SU-DHL-6 (cell line): ENCODE measurements around the gene RASGRF2.
"Not testable (repeated sequence)": the region's sequence is repeated elsewhere in the genome, so short reads cannot be mapped to it uniquely, and the experiment has no call there.

ENCODE experiments used
- H2AFZ ChIP-seq: fragments of 200-600 bp; sonication (generic); 2 replicates; pipeline ENCODE4 v1.6.1; 2014; ENCODE audit warnings: low read depth, mild to moderate bottlenecking, moderate library complexity, mixed read lengths, antibody characterized with exemption, low read length; ENCODE audit not compliant: severe bottlenecking
- H3F3A ChIP-seq: fragments of 200-600 bp; shearing (Covaris generic); 2 replicates; pipeline ENCODE4 v1.6.0; 2016; ENCODE audit warnings: antibody characterized with exemption, mild to moderate bottlenecking; ENCODE audit not compliant: insufficient read depth
- H3K27ac ChIP-seq: fragments of 200-600 bp; sonication (generic); 2 replicates; pipeline ENCODE4 v1.5.1; 2016; ENCODE audit warnings: low read depth, mild to moderate bottlenecking, low read length, moderate library complexity, mixed read lengths
- H3K27me3 ChIP-seq: fragments of 200-600 bp; sonication (generic), shearing (Covaris generic); 2 replicates; pipeline ENCODE4 v1.6.0; 2014; ENCODE audit warnings: mild to moderate bottlenecking, low read length
- H3K36me3 ChIP-seq: fragments of 200-600 bp; sonication (generic); 2 replicates; pipeline ENCODE4 v1.6.1; 2014; ENCODE audit warnings: mild to moderate bottlenecking, low read length, mixed read lengths
- H3K4me2 ChIP-seq: fragments of 300-600, 200-600 bp; shearing (Covaris generic), sonication (generic); 2 replicates; pipeline ENCODE4 v1.6.0; 2014; ENCODE audit warnings: low read length, low read depth, mild to moderate bottlenecking; ENCODE audit not compliant: poor library complexity, severe bottlenecking
- H3K4me3 ChIP-seq: fragments of 200-600 bp; sonication (generic); 2 replicates; pipeline ENCODE4 v1.5.1; 2014; ENCODE audit warnings: antibody characterized with exemption, low read length, mild to moderate bottlenecking, mixed read lengths; ENCODE audit not compliant: insufficient read depth, poor library complexity, severe bottlenecking
- H3K79me2 ChIP-seq: fragments of 200-600 bp; sonication (generic); 2 replicates; pipeline ENCODE4 v1.6.1; 2014; ENCODE audit warnings: mild to moderate bottlenecking, low read length, moderate library complexity; ENCODE audit not compliant: insufficient read depth
- H3K9ac ChIP-seq: fragments of 200-600 bp; sonication (generic); 2 replicates; pipeline ENCODE4 v1.7.0; 2014; ENCODE audit warnings: mild to moderate bottlenecking, low read length
- H3K9me2 ChIP-seq: fragments of 200-600 bp; sonication (generic); replicated peaks from 2 replicates; pipeline ENCODE4 v1.6.1; 2014; ENCODE audit warnings: low read length; ENCODE audit not compliant: insufficient read depth
- H3K9me3 ChIP-seq: fragments of 200-600 bp; sonication (generic); 2 replicates; pipeline ENCODE4 v1.6.1; 2014; ENCODE audit warnings: low read length, mixed read lengths; ENCODE audit not compliant: insufficient read depth
- H4K20me1 ChIP-seq: fragments of 200-600 bp; sonication (generic); 2 replicates; pipeline ENCODE4 v1.6.1; 2014; ENCODE audit warnings: low read depth, mild to moderate bottlenecking, antibody characterized with exemption, low read length, moderate library complexity, mixed read lengths
- CTCF ChIP-seq: fragments of 200-600 bp; sonication (generic); IDR thresholded peaks from one replicate; pipeline ENCODE4 v1.5.1; 2017; ENCODE audit warnings: antibody characterized with exemption, mild to moderate bottlenecking, low read length, moderate library complexity; ENCODE audit not compliant: insufficient read depth, poor library complexity, severe bottlenecking
- EZH2phosphoT487 ChIP-seq: fragments of 200-600 bp; sonication (generic), shearing (Covaris generic); conservative IDR thresholded peaks from 2 replicates; pipeline ENCODE4 v1.6.1; 2018; ENCODE audit warnings: mild to moderate bottlenecking, antibody characterized with exemption, low read length, moderate library complexity, mixed read lengths

The RASGRF2 gene

GRCh38 chr5:81121273-81121672 lies 161.1 kb downstream of the RASGRF2 start:
- Histone ChIP-seq H3K79me2 (no peaks in the 10 kb centered on the region), H3K9me2 (no peaks in the 10 kb centered on the region), H3K36me3 (no peaks in the 10 kb centered on the region), H3K4me2 (no peak overlapping the region), H3K9ac (no peak overlapping the region), H3K4me3 (no peak overlapping the region), H2AFZ (no peak overlapping the region), H3K27ac (no peak overlapping the region), H3K27me3 (no peaks in the 10 kb centered on the region), H4K20me1 (no peaks in the 10 kb centered on the region), H3K9me3 (no peaks in the 10 kb centered on the region), H3F3A (no peaks in the 10 kb centered on the region)
- TF ChIP-seq EZH2phosphoT487 (no peak), CTCF (no peak)

GRCh38 chr5:81121836-81122630 lies 161.9 kb downstream of the RASGRF2 start:
- Histone ChIP-seq H3K27ac (no peak overlapping the region), H3K9me2 (no peaks in the 10 kb centered on the region), H2AFZ (no peak overlapping the region), H3K9ac (no peak overlapping the region), H4K20me1 (no peaks in the 10 kb centered on the region), H3K9me3 (no peaks in the 10 kb centered on the region), H3K4me2 (no peak overlapping the region), H3F3A (no peaks in the 10 kb centered on the region), H3K36me3 (no peaks in the 10 kb centered on the region), H3K27me3 (no peaks in the 10 kb centered on the region), H3K4me3 (no peak overlapping the region), H3K79me2 (no peaks in the 10 kb centered on the region)
- TF ChIP-seq EZH2phosphoT487 (no peak), CTCF (no peak)

- not testable (repeated sequence) for H3K79me2 ChIP-seq
Observed at GRCh38 chr5:81124689-81125088, 164.5 kb downstream of the RASGRF2 start.

GRCh38 chr5:81125959-81126358 lies 165.8 kb downstream of the RASGRF2 start:
- Histone ChIP-seq H3K27ac (no peak overlapping the region), H3K27me3 (peaks cover 3% of the 10 kb centered on the region; the same call in 1 of the 2 replicates), H3K4me3 (no peak overlapping the region), H3K9me2 (no peaks in the 10 kb centered on the region), H3K9me3 (no peaks in the 10 kb centered on the region), H3K36me3 (no peaks in the 10 kb centered on the region), H3K9ac (no peak overlapping the region), H3K79me2 (no peaks in the 10 kb centered on the region), H2AFZ (no peak overlapping the region), H4K20me1 (no peaks in the 10 kb centered on the region), H3K4me2 (no peak overlapping the region), H3F3A (no peaks in the 10 kb centered on the region)
- TF ChIP-seq CTCF (no peak), EZH2phosphoT487 (no peak)

More at GRCh38 chr5:81124689-81125088, 164.5 kb downstream of the RASGRF2 start:
- H3K27ac ChIP-seq, H3F3A ChIP-seq, H3K27me3 ChIP-seq, H3K9me3 ChIP-seq, H3K4me3 ChIP-seq, H4K20me1 ChIP-seq, H3K4me2 ChIP-seq, H2AFZ ChIP-seq, H3K9me2 ChIP-seq, H3K36me3 ChIP-seq, H3K9ac ChIP-seq: not testable (repeated sequence)
